Right lobe of liver (tissue), 4 donors: ENCODE data around the gene DENND2D.

Experiments used
- POLR2A ChIP-seq: fragments of 450-650 bp; IDR thresholded peaks from one replicate; pipeline ENCODE4 v1.6.1; 2017; ENCODE audit warnings: antibody characterized with exemption, mild to moderate bottlenecking
- TF ChIP-seq, protein P1 (sequence below), 4 donors: fragments of 200-600 bp in 3 of 4; fragments of 450-650 bp in 1 of 4; IDR thresholded peaks; one replicate each; pipeline versions ENCODE4 v1.5.1 to v1.8.0; 2016 to 2022; ENCODE audit warnings: antibody characterized with exemption in 4 of 4, mild to moderate bottlenecking in 2 of 4
- donor health status: DM: no; HTN: no; CAD: no.
- donor health status: DM: no; HTN: no; CAD: no.
- donor health status: DM: no; HTN: yes; CAD: no.

GRCh38 chr1:111242805-111243523, 42.5 kb upstream of the DENND2D start:
- no peak for TF ChIP-seq POLR2A
- TF ChIP-seq, protein P1, sequence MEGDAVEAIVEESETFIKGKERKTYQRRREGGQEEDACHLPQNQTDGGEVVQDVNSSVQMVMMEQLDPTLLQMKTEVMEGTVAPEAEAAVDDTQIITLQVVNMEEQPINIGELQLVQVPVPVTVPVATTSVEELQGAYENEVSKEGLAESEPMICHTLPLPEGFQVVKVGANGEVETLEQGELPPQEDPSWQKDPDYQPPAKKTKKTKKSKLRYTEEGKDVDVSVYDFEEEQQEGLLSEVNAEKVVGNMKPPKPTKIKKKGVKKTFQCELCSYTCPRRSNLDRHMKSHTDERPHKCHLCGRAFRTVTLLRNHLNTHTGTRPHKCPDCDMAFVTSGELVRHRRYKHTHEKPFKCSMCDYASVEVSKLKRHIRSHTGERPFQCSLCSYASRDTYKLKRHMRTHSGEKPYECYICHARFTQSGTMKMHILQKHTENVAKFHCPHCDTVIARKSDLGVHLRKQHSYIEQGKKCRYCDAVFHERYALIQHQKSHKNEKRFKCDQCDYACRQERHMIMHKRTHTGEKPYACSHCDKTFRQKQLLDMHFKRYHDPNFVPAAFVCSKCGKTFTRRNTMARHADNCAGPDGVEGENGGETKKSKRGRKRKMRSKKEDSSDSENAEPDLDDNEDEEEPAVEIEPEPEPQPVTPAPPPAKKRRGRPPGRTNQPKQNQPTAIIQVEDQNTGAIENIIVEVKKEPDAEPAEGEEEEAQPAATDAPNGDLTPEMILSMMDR (IDR thresholded peaks at IDR 0.05): no peak
